ENCODE results near the gene GRK1.
"Not testable (repeated sequence)": the region's sequence is repeated elsewhere in the genome, so short reads cannot be mapped to it uniquely, and the experiment has no call there.

The GRK1 gene

GRCh38 chr13:113745500-113746142, 78.6 kb downstream of the GRK1 start:
- not testable (repeated sequence) for DNase-seq

DNA sequence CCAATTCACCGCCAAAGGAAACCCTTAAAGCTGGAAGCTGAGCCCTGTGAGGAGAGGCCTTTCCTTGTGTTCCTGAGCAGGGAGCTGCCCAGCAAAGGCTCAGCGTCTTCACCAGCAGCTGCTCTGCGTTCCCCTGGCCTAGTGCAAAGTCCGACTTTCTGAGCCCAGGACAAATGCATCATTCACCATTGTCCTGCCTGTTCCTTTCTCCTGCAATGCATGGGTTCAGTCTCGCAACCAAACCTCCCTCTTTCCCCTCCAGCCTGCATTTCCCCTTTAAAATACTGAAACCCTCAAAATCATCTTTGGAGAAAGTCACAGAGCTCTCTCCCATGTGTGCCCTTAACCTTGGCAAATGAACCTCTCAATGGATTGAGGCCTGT, 79.1 kb downstream of the GRK1 start:
- no peak for DNase-seq

DNA sequence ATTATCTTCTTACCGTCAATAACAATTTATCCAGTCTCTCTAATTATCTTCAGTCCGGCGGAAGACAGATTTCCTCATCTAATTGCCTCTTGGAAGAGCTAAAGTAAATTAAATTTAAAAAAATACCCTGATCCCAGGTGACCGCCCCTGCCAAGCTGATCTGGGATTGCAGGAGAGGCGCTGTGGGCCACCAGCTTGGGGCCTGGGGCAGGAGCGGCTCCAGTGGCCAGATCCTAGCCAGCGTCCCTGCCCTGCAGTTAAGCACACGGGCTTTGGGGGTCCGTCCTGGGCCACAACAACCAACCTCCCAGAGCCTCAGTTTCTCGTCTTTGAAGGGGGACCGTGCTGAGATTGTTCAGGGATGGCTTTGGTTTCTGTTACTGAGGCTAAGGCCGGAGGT, 79.7 kb downstream of the GRK1 start:
- DNase-seq = no peak

GRCh38 chr13:113747291-113747833, 80.3 kb downstream of the GRK1 start:
- DNase-seq = no peak

- DNase-seq = no peak
These were observed 81.3 kb downstream of the GRK1 start for GRCh38 chr13:113748101-113748861.

GRCh38 chr13:113748862-113749451, 81.9 kb downstream of the GRK1 start:
- DNase-seq = no peak

DNA sequence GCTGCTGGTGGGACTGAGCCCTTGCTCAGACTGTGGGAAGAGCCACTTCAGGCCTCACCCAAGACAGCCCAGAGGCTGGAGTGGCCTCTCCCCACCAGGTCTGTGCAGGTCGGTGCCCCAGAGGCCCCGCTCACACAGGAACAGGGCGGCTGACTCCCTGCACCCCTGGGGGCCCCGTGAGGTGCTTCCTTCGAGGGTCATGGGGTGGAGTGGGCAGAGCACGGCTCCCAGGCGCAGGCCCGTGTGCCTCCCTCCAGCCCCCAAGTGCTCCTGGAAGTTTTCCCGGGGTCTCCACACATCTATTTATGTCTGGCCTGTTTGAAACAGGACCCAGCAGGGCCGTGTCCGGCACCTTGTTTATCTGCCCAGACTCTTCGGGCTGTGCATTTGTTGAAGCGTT, 82.5 kb downstream of the GRK1 start:
- DNase-seq = no peak

- DNase-seq = no peak
These were observed 82.9 kb downstream of the GRK1 start for GRCh38 chr13:113749967-113750366.

DNA sequence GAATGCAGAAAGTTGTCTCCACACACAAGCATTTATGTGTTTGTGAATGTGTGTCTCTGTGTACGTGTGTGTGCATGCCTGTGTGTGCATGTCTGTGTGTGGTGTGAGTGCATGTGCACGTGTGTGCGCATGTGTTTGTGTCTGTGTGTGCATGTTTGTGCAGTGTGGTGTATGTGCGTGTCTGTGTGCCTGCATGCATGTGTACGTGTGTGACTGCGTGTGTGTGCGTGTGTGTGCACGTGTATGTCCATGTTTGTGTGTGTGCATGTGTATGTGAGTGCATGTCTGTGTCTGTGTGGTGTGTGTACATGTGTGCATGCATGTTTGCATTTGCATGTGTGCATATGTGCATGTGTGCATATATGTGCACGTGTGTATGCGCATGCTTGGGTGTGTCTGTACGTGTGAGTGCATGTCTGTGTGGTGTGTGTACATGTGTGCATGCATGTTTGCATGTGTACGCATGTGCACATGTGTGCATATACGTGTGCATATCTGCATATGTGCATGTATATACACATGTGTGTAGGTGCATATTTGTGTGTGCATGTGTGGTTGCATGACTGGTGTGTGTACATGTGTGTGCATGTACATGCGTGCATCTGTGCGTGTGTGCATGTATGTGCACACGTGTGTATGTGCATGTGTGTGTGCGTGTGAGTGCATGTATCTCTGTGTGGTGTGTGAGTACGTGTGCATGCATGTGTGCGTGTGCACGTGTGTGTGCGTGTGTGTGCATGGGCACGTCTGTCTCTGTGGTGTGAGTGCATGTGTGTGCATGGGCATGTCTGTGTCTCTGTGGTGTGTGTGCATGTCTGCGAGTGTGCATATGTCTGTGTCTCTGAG, 83.8 kb downstream of the GRK1 start:
- no peak for DNase-seq

DNA sequence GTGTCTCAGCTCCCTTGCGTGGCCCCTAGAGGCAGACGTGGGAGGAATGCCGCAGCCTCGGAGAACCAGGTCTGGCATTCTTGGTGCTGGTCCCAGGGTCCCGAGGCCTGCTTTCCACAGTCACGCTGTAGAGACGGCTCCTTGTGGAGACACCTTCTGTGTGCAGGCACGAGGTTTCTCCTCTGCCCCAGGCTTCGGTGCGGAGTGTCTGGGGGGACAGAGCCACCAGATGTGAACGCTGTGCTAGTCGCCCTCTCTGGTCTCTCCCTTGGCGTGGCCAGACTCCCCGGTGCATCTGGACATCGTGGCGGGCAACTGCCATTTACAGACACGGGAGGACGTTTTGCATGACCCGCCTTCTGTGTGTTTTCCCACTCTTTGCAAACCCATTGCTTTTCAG, 84.5 kb downstream of the GRK1 start:
- no peak for DNase-seq

DNA sequence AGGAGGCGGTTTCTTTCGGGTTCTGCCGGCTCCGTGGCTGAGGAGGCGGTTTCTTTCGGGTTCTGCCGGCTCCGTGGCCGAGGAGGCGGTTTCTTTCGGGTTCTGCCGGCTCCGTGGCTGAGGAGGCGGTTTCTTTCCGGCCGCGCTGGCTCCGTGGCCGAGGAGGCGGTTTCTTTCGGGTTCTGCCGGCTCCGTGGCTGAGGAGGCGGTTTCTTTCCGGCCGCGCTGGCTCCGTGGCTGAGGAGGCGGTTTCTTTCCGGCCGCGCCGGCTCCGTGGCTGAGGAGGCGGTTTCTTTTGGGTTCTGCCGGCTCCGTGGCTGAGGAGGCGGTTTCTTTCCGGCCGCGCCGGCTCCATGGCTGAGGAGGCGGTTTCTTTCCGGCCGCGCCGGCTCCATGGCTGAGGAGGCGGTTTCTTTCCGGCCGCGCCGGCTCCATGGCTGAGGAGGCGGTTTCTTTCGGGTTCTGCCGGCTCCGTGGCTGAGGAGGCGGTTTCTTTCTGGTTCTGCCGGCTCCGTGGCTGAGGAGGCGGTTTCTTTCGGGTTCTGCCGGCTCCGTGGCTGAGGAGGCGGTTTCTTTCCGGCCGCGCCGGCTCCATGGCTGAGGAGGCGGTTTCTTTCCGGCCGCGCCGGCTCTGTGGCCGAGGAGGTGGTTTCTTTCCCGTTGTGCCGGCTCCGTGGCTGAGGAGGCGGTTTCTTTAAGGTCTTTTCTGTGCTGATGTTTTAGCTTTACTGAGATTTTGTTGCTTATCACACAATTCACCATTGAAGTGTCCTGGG, 85.4 kb downstream of the GRK1 start:
- DNase-seq = not testable (repeated sequence)

DNA sequence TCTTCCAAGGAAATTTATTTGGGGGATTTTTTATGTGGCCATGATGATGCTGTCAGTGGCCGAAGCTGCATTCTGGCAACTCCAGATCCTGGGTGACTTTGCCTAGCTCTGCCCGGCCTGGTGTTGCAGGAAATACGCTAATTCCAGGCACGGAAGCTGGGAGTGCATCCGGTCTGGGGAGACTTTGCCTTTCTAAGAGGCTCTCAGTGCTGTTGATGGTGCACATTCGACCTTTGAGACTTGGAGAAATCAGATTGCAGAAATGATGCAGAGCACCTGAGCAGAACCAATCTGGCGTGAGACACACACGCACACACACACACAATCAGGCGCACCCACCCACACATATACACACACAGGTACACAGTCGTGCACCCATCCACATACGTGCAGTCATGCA, 86.2 kb downstream of the GRK1 start:
- no peak for DNase-seq

DNA sequence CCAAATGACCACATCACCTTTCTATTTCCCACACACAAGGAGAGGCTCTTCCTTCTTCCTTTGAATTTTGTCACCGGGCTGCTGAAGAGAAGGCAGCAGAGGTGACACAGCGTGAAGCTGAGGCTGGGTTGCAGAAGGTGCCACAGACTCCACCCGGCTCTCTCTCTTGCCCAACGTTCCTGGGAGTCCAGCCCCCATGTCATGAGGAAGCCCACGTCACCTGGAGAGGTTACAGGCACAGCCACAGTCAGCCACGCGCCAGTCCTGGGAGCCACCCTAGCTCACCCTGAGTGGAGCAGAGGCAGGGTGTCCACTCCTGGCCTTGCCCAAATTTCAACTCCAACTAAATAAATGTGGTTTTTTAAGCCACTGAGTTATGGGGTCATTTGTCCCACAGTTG, 87.2 kb downstream of the GRK1 start:
- no peak for DNase-seq

DNA sequence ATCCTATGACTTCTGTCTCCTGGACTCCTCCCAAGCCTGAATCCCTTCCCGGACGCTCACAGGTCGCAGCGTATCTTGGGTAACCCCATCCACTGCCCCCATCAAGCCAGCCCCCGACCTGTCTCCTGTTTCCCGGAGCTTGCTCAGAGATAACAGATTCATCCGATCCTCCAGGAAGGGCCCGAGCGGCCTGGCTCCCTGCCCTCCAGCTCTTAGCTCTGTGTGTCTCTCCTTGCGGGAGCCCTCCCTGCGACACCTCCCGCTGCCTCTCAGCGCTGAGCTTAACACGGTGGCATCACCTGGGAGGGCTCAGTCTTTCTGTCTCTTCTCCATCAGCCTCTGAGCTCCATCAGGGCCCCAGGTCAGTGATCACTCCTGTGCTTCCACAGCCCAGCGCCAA, 87.7 kb downstream of the GRK1 start:
- DNase-seq = no peak

GRCh38 chr13:113756441-113757097, 89.5 kb downstream of the GRK1 start:
- DNase-seq = no peak

DNA sequence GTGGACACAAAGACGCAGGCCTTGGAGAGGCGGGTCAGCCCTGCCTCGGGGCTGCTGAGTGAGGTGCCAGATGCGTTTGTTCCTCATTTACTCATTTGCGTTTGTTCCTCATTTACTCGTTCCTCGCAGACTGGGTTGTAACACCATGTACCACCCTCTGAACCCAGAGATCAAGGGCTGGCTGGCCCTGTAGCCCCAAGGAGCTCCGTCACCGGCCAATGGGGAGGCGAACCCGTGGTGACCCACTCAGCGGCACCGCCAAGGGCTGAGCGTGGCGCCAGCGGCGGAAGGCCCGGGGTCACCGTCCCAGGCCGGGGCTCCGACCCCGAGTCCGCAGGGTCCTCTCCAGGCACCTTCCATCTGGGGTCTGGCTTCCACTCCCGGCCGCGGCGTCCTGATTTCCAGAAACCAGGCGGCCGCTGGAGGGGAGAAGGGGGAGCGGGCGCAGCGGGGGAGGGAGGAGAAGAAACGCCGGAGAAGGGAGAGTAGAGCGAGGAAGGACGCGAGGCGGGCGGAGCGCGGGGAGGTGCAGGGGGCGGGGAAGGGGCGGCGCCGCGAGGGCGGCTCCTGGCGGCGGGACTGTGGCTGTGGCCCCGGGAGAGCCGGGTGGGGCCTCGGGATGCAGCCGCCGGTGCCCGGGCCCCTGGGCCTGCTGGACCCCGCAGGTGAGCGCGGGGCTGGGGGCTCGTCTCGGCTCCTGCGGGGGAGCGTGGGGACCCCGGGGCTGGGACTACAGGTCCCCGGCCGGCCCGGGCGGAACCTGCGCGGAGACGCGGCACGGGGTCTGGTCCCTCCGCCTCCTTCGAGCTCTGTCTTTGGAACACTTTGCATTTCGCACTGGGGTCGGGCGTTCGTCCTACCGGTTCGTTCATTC, 91.9 kb downstream of the GRK1 start, which contains the start of gene TMEM255B:
Gene TMEM255B, plus strand, starts transcription at position 576 of the 874 bp plus-strand sequence. Its CDS starts 44 bp downstream, at position 620.
- DNase-seq = peak; percentile 86

DNA sequence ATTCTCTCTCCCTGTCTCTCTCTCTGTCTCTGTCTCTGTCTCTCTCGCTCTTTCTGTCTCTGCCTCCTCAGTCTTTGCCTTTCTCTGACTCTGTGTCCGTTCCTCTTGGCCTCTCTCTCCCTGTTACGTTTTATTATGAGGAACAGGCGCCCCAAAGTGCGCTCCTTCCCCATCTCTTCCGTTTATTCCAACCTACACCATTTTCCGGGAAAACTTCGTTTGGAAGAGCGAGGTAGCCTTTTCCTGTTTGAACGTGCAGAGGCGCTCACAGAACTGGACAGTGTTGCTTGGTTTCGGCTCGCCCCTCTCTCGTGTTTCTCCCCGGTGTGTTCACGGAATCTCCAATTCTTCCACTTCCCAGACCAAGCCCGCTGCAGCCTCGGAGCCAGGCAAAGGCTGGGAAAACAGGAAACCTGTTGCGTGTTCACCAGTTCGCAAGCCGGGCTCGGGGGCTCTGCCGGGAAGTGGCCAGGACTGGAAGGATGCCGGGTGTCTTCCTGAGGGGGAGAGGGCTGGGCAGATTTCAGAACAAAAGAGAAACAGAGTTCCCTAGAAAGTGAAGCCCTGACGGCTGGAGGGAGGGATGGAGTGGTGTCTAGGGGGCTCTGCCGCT, 92.6 kb downstream of the GRK1 start:
- DNase-seq = no peak

- no peak for DNase-seq
These were observed 94.1 kb downstream of the GRK1 start for GRCh38 chr13:113761136-113761535.

- no peak for DNase-seq
These were observed 95.1 kb downstream of the GRK1 start for GRCh38 chr13:113762075-113762474.

DNA sequence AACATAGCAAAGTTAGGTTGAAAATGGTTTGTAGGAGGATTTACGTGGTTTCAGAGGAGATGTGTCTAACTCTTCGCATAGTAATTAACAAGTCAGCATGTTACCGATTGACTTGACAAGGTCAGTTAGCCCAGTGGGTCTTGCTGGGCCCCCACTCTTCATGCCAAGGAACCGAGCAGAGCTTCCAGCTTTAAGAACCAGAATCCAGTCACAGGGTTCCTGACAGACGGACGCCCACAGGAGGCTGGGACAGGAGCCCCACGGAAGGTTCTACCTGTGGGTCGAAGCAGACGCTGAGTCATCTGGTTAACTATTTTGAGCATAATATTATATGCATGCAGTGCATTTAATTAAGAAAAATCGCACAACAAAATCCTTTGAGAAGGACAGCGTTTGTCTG, 95.5 kb downstream of the GRK1 start:
- no peak for DNase-seq
